Keratinocyte (primary cell): Measurements from ENCODE around the gene RIPPLY1.

Experiments used
- CTCF ChIP-seq, 3 experiments: IDR thresholded peaks in 1 of 3; conservative IDR thresholded peaks in 1 of 3; optimal IDR thresholded peaks in 1 of 3; 2 replicates in 2 of 3; 3 replicates in 1 of 3; pipeline versions ENCODE3 to v1.5.1; 2011; ENCODE audit warnings: low read length in 3 of 3, mild to moderate bottlenecking in 3 of 3, moderate library complexity in 2 of 3, control low read depth in 1 of 3, inconsistent platforms in 1 of 3; ENCODE audit not compliant: insufficient read depth in 2 of 3; ENCODE audit errors: extremely low read depth in 1 of 3
- EZH2 ChIP-seq: IDR thresholded peaks from one replicate; pipeline ENCODE4 v1.6.1; 2012; ENCODE audit warnings: inconsistent platforms, mild to moderate bottlenecking, low read length, moderate library complexity

DNA sequence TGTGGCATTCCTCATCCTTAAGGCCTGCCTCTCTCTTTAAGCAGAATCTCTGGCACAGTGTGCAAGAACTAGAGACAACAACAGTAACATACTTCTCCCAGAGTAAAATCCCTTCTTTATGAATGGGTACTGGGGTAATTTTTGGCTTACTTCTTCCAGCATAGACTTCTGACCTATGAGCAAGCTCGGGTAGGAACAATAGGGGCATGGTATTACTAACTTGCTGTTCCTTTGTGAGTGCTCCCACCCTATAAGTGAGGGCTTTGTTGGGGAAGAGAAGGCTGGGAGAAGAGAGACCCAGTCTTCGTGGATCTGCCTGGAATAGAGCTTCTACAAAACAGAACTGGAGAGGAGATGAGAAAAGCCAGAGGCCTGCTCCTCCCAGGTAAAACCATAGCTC lies 47.2 kb upstream of the RIPPLY1 start:
- TF ChIP-seq CTCF (optimal IDR thresholded peaks at IDR 0.05 in 1 of 3, IDR thresholded peaks at IDR 0.05 in 1 of 3, conservative IDR thresholded peaks at IDR 0.05 in 1 of 3; ENCODE audit: extremely low read depth in 1 of 3, insufficient read depth in 2 of 3, low read length in 3 of 3) (no peak), EZH2 (no peak)
